Neutrophil (primary cell): ENCODE data around the gene LRTM1.

ENCODE experiments used
- H3K27ac ChIP-seq: fragments of 200-600 bp; sonication (generic); 2 replicates; pipeline ENCODE4 v1.5.1; 2016; ENCODE audit warnings: mild to moderate bottlenecking, moderate library complexity
- H3K27me3 ChIP-seq: fragments of 200-600 bp; sonication (generic); 2 replicates; pipeline ENCODE4 v1.6.0; 2016; ENCODE audit warnings: mild to moderate bottlenecking
- H3K36me3 ChIP-seq: fragments of 200-600 bp; sonication (generic); 2 replicates; pipeline ENCODE4 v1.5.1; 2017
- H3K4me1 ChIP-seq, 2 experiments: fragments of 200-600 bp in 1 of 2; sonication (generic) in 1 of 2; 1 replicate in 1 of 2; 2 replicates in 1 of 2; pipeline versions ENCODE4 v1.5.1 to v1.6.1; 2013 to 2016; ENCODE audit warnings: low read depth in 1 of 2, low read length in 1 of 2, mild to moderate bottlenecking in 1 of 2, moderate library complexity in 1 of 2; ENCODE audit not compliant: control insufficient read depth in 1 of 2, insufficient read depth in 1 of 2
- H3K4me3 ChIP-seq, 2 experiments: fragments of 200-600 bp in 1 of 2; sonication (generic) in 1 of 2; 1 replicate in 1 of 2; 2 replicates in 1 of 2; pipeline ENCODE4 v1.5.1; 2013 to 2016; ENCODE audit warnings: low read depth in 1 of 2, low read length in 1 of 2, mild to moderate bottlenecking in 1 of 2, moderate library complexity in 1 of 2
- H3K9me3 ChIP-seq: fragments of 200-600 bp; sonication (generic); 2 replicates; pipeline ENCODE4 v1.5.1; 2016
- TF ChIP-seq, protein P1 (sequence below): fragments of 200-600 bp; sonication (generic); IDR thresholded peaks from 2 replicates; pipeline ENCODE4 v1.5.1; 2016; ENCODE audit warnings: antibody characterized with exemption

LRTM1 gene

GRCh38 chr3:54954022-54954421 lies 26.2 kb upstream of the LRTM1 start:
- H3K27me3 ChIP-seq, result no peaks in the 10 kb centered on the region
- no peaks in the 10 kb centered on the region for H3K4me1 ChIP-seq
- TF ChIP-seq, protein P1, sequence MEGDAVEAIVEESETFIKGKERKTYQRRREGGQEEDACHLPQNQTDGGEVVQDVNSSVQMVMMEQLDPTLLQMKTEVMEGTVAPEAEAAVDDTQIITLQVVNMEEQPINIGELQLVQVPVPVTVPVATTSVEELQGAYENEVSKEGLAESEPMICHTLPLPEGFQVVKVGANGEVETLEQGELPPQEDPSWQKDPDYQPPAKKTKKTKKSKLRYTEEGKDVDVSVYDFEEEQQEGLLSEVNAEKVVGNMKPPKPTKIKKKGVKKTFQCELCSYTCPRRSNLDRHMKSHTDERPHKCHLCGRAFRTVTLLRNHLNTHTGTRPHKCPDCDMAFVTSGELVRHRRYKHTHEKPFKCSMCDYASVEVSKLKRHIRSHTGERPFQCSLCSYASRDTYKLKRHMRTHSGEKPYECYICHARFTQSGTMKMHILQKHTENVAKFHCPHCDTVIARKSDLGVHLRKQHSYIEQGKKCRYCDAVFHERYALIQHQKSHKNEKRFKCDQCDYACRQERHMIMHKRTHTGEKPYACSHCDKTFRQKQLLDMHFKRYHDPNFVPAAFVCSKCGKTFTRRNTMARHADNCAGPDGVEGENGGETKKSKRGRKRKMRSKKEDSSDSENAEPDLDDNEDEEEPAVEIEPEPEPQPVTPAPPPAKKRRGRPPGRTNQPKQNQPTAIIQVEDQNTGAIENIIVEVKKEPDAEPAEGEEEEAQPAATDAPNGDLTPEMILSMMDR, result no peak
- H3K9me3 ChIP-seq, result no peaks in the 10 kb centered on the region
- no peak overlapping the region for H3K4me3 ChIP-seq
- H3K36me3 ChIP-seq, result no peaks in the 10 kb centered on the region
- H3K27ac ChIP-seq, result no peak overlapping the region

- no peak overlapping the region for H3K27ac ChIP-seq
- no peaks in the 10 kb centered on the region for H3K9me3 ChIP-seq
- no peaks in the 10 kb centered on the region for H3K4me1 ChIP-seq
- no peaks in the 10 kb centered on the region for H3K36me3 ChIP-seq
- H3K27me3 ChIP-seq, result no peaks in the 10 kb centered on the region
- H3K4me3 ChIP-seq, result no peak overlapping the region
- TF ChIP-seq, protein P1, result no peak
These were observed 23.5 kb upstream of the LRTM1 start for GRCh38 chr3:54951405-54951804.

DNA sequence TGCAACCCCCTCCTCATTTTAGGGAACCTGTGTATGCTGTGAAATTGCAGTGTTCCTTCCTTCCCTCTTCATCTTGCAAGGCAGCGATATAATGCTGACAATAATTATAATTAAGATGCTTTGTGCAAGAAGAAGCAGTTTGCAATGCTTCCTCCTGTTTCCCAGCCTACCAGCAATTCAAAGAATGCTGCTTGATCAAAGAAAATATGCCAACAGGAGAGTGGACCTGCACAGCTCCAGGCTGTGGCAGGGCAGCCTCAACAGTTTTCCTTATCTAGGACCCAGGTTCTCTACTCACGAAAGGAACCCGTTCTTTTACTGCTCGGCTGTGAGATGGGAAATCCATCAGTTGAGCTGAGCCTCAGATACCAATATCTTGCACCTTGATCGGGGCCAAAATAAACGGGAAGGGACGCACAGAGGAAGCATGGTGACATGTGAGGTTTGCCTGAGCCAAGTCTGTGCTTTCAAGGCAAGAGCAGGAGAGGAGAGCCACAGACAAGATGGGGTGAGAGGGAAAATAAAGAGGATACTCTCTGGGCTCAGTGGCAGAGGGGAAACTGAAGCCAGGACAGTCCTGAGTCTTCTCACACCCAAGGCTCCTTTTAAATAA lies 22.6 kb upstream of the LRTM1 start:
- H3K27ac ChIP-seq, result no peak overlapping the region
- no peak overlapping the region for H3K4me3 ChIP-seq
- no peaks in the 10 kb centered on the region for H3K27me3 ChIP-seq
- no peaks in the 10 kb centered on the region for H3K9me3 ChIP-seq
- no peaks in the 10 kb centered on the region for H3K36me3 ChIP-seq
- no peaks in the 10 kb centered on the region for H3K4me1 ChIP-seq
- TF ChIP-seq, protein P1, result no peak

GRCh38 chr3:54949491-54950044 lies 21.7 kb upstream of the LRTM1 start:
- TF ChIP-seq, protein P1, result no peak
- no peaks in the 10 kb centered on the region for H3K9me3 ChIP-seq
- H3K4me1 ChIP-seq, result no peaks in the 10 kb centered on the region
- H3K27me3 ChIP-seq, result no peaks in the 10 kb centered on the region
- H3K4me3 ChIP-seq, result no peak overlapping the region
- no peak overlapping the region for H3K27ac ChIP-seq
- H3K36me3 ChIP-seq, result no peaks in the 10 kb centered on the region

DNA sequence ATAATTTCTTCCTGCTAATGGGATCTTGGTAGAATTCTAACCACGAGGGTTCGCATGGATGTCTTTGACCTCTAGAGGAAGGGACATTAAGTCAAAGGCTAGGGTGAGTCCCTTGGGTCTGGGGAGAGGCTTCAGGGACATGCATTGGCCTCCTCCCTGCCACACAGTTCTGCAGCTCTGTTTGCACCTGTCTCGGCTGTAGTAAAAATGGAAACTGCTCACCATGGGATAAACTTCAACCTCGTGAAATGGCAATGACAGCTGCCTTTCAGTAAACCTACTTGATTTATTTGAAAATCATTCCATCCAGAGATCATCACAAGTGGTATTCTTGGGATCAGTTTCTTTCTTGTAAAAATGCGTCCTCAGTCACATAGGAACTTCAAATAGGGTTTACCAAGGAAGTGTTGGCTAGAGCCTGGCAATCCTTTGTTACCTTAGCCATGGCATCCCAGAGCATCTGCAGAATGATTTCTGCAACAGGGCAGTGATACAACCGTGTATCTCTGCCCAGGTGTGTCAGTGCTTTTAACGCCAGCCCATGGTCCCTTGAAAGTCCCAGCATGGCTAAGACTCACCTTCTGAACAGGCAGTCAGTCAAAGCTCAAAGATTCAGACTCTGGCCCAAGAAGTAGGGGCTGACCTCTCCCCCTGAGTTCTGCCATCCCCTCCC lies 14.0 kb upstream of the LRTM1 start:
- Histone ChIP-seq H3K9me3 (no peaks in the 10 kb centered on the region), H3K4me1 (peaks cover 0 to 6% of the 10 kb centered on the region in 2 experiments), H3K27ac (no peak overlapping the region), H3K27me3 (no peaks in the 10 kb centered on the region), H3K4me3 (no peak overlapping the region), H3K36me3 (no peaks in the 10 kb centered on the region)
- TF ChIP-seq, protein P1, result no peak
